Kidney (tissue), 22 donors: ENCODE results near the gene IL1R1. TPM values are rescaled to one million over a fixed set of nuclear protein-coding genes. Genes with fewer than 3 reads are reported as not detected.

Experiments
- DNase-seq, 5 donors: peaks; one replicate each; pipeline ENCODE4 v3.0.0-alpha.2; 2013 to 2020
- FAIRE-seq: peaks from 2 replicates; lab custom pipeline; 2012; peaks lifted over from hg19 to GRCh38; lab: Jason Lieb, UNC
- H3K27ac ChIP-seq, 2 donors: one replicate each; pipeline ENCODE4 v1.7.0; 2013; ENCODE audit warnings: low read depth in 2 of 2, low read length in 2 of 2, inconsistent platforms in 1 of 2
- H3K27me3 ChIP-seq: one replicate; pipeline ENCODE4 v1.7.1; 2013; ENCODE audit warnings: low read length, inconsistent platforms; ENCODE audit not compliant: control insufficient read depth, insufficient read depth
- H3K36me3 ChIP-seq, 3 donors: one replicate each; pipeline versions ENCODE4 v1.7.0 to v1.7.1; 2013; ENCODE audit warnings: low read length in 3 of 3, control low read depth in 1 of 3, inconsistent platforms in 1 of 3; ENCODE audit not compliant: insufficient read depth in 3 of 3, control insufficient read depth in 2 of 3
- H3K4me1 ChIP-seq, 3 donors: one replicate each; pipeline versions ENCODE4 v1.7.0 to v1.7.1; 2013; ENCODE audit warnings: low read length in 3 of 3, inconsistent platforms in 1 of 3, low read depth in 1 of 3; ENCODE audit not compliant: control insufficient read depth in 2 of 3, insufficient read depth in 2 of 3
- H3K4me3 ChIP-seq, 3 donors: one replicate each; pipeline versions ENCODE4 v1.7.0 to v1.8.1; 2013; ENCODE audit warnings: low read length in 3 of 3, control low read depth in 1 of 3, inconsistent platforms in 1 of 3
- H3K9ac ChIP-seq, 3 donors: one replicate each; pipeline versions ENCODE4 v1.7.0 to v1.7.1; 2013; ENCODE audit warnings: low read length in 3 of 3, control low read depth in 1 of 3, inconsistent platforms in 1 of 3
- H3K9me3 ChIP-seq, 3 donors: one replicate each; pipeline versions ENCODE4 v1.7.0 to v1.7.1; 2013; ENCODE audit warnings: low read length in 3 of 3, control low read depth in 1 of 3, inconsistent platforms in 1 of 3; ENCODE audit not compliant: control insufficient read depth in 2 of 3, insufficient read depth in 1 of 3
- CTCF ChIP-seq: IDR thresholded peaks from 3 replicates; pipeline ENCODE4 v1.5.1; 2012; ENCODE audit warnings: mild to moderate bottlenecking, moderate library complexity, borderline replicate concordance; ENCODE audit not compliant: insufficient read depth; ENCODE audit errors: extremely low read depth
- intact Hi-C: fragments of 100-400 bp; cut with DNase I; formaldehyde crosslinking; loops from one replicate; pipeline ENCODE4 v1.11.1; 2022
- long read RNA-seq, 10 donors: library from polyadenylated mRNA in 1 of 10; unstranded in 1 of 10; transcript quantifications; one replicate each; pipeline ENCODE4 v2.0.0 and lab custom pipeline, GENCODE V29; 2021 to 2026
- polyA plus RNA-seq: library from polyadenylated mRNA; stranded (reverse); fragments of 350-450 nt; fragmentation: Illumina TruSeq; extraction: RNeasy Lipid Tissue Mini Kit (QIAGEN cat#74804); gene quantifications from one replicate; pipeline ENCODE4 v1.2.3, GENCODE V29; 2014; ENCODE audit warnings: low read depth, low replicate concordance; ENCODE audit not compliant: insufficient read depth
- total RNA-seq: library from RNA; stranded (reverse); fragmentation: NEBNext Ultra II Directional; extraction: Animal tissue kit (Norgen Biotek cat#: 25700); gene quantifications from one replicate; pipeline ENCODE4 v1.2.1, GENCODE V29; 2021
- donor health status: control.
- donor health status: control.
- donor health status: control.
- donor health status: control.
- donor health status: control.
- donor health status: DM: yes; HTN: yes; CAD: no.
- donor health status: Normal renal cell carcinoma (clear cell type).

Gene IL1R1
- total RNA-seq (95.9 TPM), polyA plus RNA-seq (24.6 TPM)
- long read RNA-seq, donor 1, full-length matches to known transcripts: 4 of 4 reads
- long read RNA-seq, donor 1, partial matches to known transcripts: 0 of 4 reads
- long read RNA-seq, donor 1, other reads (novel, unspliced or antisense): 0 of 4 reads
- long read RNA-seq, donor 2, full-length matches to known transcripts: 4 of 4 reads
- long read RNA-seq, donor 2, partial matches to known transcripts: 0 of 4 reads
- long read RNA-seq, donor 2, other reads (novel, unspliced or antisense): 0 of 4 reads
- long read RNA-seq, donor 3, full-length matches to known transcripts: 4 of 4 reads
- long read RNA-seq, donor 3, partial matches to known transcripts: 0 of 4 reads
- long read RNA-seq, donor 3, other reads (novel, unspliced or antisense): 0 of 4 reads
- long read RNA-seq, donor 4, full-length matches to known transcripts: 4 of 4 reads
- long read RNA-seq, donor 4, partial matches to known transcripts: 0 of 4 reads
- long read RNA-seq, donor 4, other reads (novel, unspliced or antisense): 0 of 4 reads
- long read RNA-seq, donor 5: 0 reads
- long read RNA-seq, donor 6: 0 reads
- long read RNA-seq, donor 7, full-length matches to known transcripts: 5 of 24 reads
- long read RNA-seq, donor 7, partial matches to known transcripts: 13 of 24 reads
- long read RNA-seq, donor 7, other reads (novel, unspliced or antisense): 6 of 24 reads
- long read RNA-seq, donor 8, full-length matches to known transcripts: 3 of 3 reads
- long read RNA-seq, donor 8, partial matches to known transcripts: 0 of 3 reads
- long read RNA-seq, donor 8, other reads (novel, unspliced or antisense): 0 of 3 reads
- long read RNA-seq, donor 9, full-length matches to known transcripts: 3 of 3 reads
- long read RNA-seq, donor 9, partial matches to known transcripts: 0 of 3 reads
- long read RNA-seq, donor 9, other reads (novel, unspliced or antisense): 0 of 3 reads
- long read RNA-seq, donor 10, full-length matches to known transcripts: 5 of 5 reads
- long read RNA-seq, donor 10, partial matches to known transcripts: 0 of 5 reads
- long read RNA-seq, donor 10, other reads (novel, unspliced or antisense): 0 of 5 reads

- H3K9ac ChIP-seq: peak within 1 kb of the TSS; percentile 81 to 95 (median 84)
- intact Hi-C loops: no loop called here
- FAIRE-seq (no peak), DNase-seq (peak; percentile 78 to 96 (median 89))
- peak within 1 kb of the TSS; percentile 94 to 96 for H3K27ac ChIP-seq
- no peaks in the 10 kb centered on the region for H3K27me3 ChIP-seq
- peaks cover 4 to 12% (median 8%) of the 10 kb centered on the region in 3 donors for H3K4me1 ChIP-seq
- peak within 1 kb of the TSS; percentile 78 to 91 (median 82) for H3K4me3 ChIP-seq
- peaks cover 0 to 25% (median 0%) of the 10 kb centered on the region in 3 donors for H3K9me3 ChIP-seq
- no peak for TF ChIP-seq CTCF
- H3K36me3 ChIP-seq: no peaks in the 10 kb centered on the region
Measured at GRCh38 chr2:102141970-102142828, at the start of gene IL1R1. IL1R1 (plus strand) TSS chr2:102142746; CDS start chr2:102157725, 14,979 bp downstream.

GRCh38 chr2:102093662-102094061 is 48.9 kb upstream of the IL1R1 start:
- Histone ChIP-seq H3K9ac (no peak overlapping the region), H3K27me3 (no peaks in the 10 kb centered on the region), H3K4me3 (no peak overlapping the region), H3K4me1 (no peaks in the 10 kb centered on the region), H3K27ac (no peak overlapping the region), H3K9me3 (no peaks in the 10 kb centered on the region), H3K36me3 (no peaks in the 10 kb centered on the region)
- intact Hi-C loops: no loop called here
- FAIRE-seq: no peak
- no peak for TF ChIP-seq CTCF
- DNase-seq: peak in 1 of 5 donors; percentile 75

- intact Hi-C loops: no loop called here
- no peak for DNase-seq
- no peaks in the 10 kb centered on the region for H3K27me3 ChIP-seq
- FAIRE-seq: no peak
- no peak for TF ChIP-seq CTCF
- no peak overlapping the region for H3K9ac ChIP-seq
- H3K9me3 ChIP-seq: no peaks in the 10 kb centered on the region
- no peaks in the 10 kb centered on the region for H3K36me3 ChIP-seq
- no peak overlapping the region for H3K4me3 ChIP-seq
- H3K4me1 ChIP-seq: no peaks in the 10 kb centered on the region
- H3K27ac ChIP-seq: no peak overlapping the region
Measured at GRCh38 chr2:102094917-102095316, 47.6 kb upstream of the IL1R1 start.
